Type B pancreatic cell (in vitro differentiated cells): ENCODE data around the gene GRK1. TPM values are rescaled to one million over a fixed set of nuclear protein-coding genes. Genes with fewer than 3 reads are reported as not detected.

Experiments
- DNase-seq: peaks from one replicate; pipeline ENCODE4 v3.0.0; 2021; ENCODE audit warnings: mixed read lengths; ENCODE audit not compliant: unreplicated experiment; ENCODE audit errors: extremely low spot score
- H3K27ac Mint-ChIP-seq: 2 replicates; pipeline ENCODE4 v1.8.0; 2021; ENCODE audit warnings: mild to moderate bottlenecking, mixed read lengths
- H3K27me3 Mint-ChIP-seq: 2 replicates; pipeline ENCODE4 v1.8.0; 2021; ENCODE audit warnings: mixed read lengths
- H3K36me3 Mint-ChIP-seq: 2 replicates; pipeline ENCODE4 v1.8.0; 2021; ENCODE audit warnings: mixed read lengths
- H3K4me1 Mint-ChIP-seq: one replicate; pipeline ENCODE4 v1.8.0; 2021; ENCODE audit warnings: mixed read lengths; ENCODE audit not compliant: unreplicated experiment
- H3K4me3 Mint-ChIP-seq: 2 replicates; pipeline ENCODE4 v1.8.0; 2021; ENCODE audit warnings: mild to moderate bottlenecking, mixed read lengths
- H3K9me3 Mint-ChIP-seq: 2 replicates; pipeline ENCODE4 v1.8.0; 2021; ENCODE audit warnings: mixed read lengths
- CTCF ChIP-seq: fragments of 200-600 bp; sonication (generic); conservative IDR thresholded peaks from 2 replicates; pipeline ENCODE4 v1.5.0; 2021; ENCODE audit warnings: antibody characterized with exemption, mild to moderate bottlenecking
- total RNA-seq: library from RNA; stranded (reverse); gene quantifications from 2 replicates; pipeline ENCODE4 v1.2.1, GENCODE V29; 2021; ENCODE audit warnings: low replicate concordance

Gene GRK1
- total RNA-seq, 1 donor from 2014 or later, result 0.85 TPM

GRCh38 chr13:113741191-113741668 is 74.2 kb downstream of the GRK1 start:
- Mint-ChIP-seq H3K9me3 (no peaks in the 10 kb centered on the region), H3K4me1 (peaks cover 12% of the 10 kb centered on the region), H3K4me3 (no peak overlapping the region), H3K36me3 (no peaks in the 10 kb centered on the region), H3K27ac (no peak overlapping the region), H3K27me3 (no peaks in the 10 kb centered on the region)
- no peak for DNase-seq
- TF ChIP-seq CTCF, result no peak

GRCh38 chr13:113742000-113742441 is 75.0 kb downstream of the GRK1 start:
- no peak for DNase-seq
- TF ChIP-seq CTCF, result peak; percentile 40
- H3K4me1 Mint-ChIP-seq, result peaks cover 14% of the 10 kb centered on the region

GRCh38 chr13:113742445-113743120 is 75.6 kb downstream of the GRK1 start:
- TF ChIP-seq CTCF, result no peak
- Mint-ChIP-seq H3K4me1 (peaks cover 14% of the 10 kb centered on the region), H3K27ac (no peak overlapping the region), H3K27me3 (no peaks in the 10 kb centered on the region), H3K4me3 (no peak overlapping the region), H3K9me3 (no peaks in the 10 kb centered on the region), H3K36me3 (no peaks in the 10 kb centered on the region)
- no peak for DNase-seq

More at GRCh38 chr13:113742000-113742441, 75.0 kb downstream of the GRK1 start:
- H3K9me3 Mint-ChIP-seq, result no peaks in the 10 kb centered on the region
- H3K4me3 Mint-ChIP-seq, result no peak overlapping the region
- H3K27ac Mint-ChIP-seq, result no peak overlapping the region
- no peaks in the 10 kb centered on the region for H3K27me3 Mint-ChIP-seq
- H3K36me3 Mint-ChIP-seq, result no peaks in the 10 kb centered on the region

- Mint-ChIP-seq H3K36me3 (no peaks in the 10 kb centered on the region), H3K27me3 (no peaks in the 10 kb centered on the region), H3K4me1 (peaks cover 14% of the 10 kb centered on the region), H3K27ac (no peak overlapping the region), H3K9me3 (no peaks in the 10 kb centered on the region), H3K4me3 (no peak overlapping the region)
- TF ChIP-seq CTCF, result no peak
- DNase-seq, result no peak
Measured at GRCh38 chr13:113743366-113744195, 76.6 kb downstream of the GRK1 start.

GRCh38 chr13:113744197-113745000 is 77.4 kb downstream of the GRK1 start:
- Mint-ChIP-seq H3K27ac (no peak overlapping the region), H3K27me3 (no peaks in the 10 kb centered on the region), H3K4me1 (peaks cover 14% of the 10 kb centered on the region), H3K9me3 (no peaks in the 10 kb centered on the region), H3K36me3 (no peaks in the 10 kb centered on the region), H3K4me3 (no peak overlapping the region)
- TF ChIP-seq CTCF, result no peak
- DNase-seq, result no peak
